NB4 (cell line): ENCODE measurements around the gene SUN5.
A peak's percentile ranks its signal among the peaks of the same experiment; 100 is the strongest.
"Not testable (repeated sequence)": the region's sequence is repeated elsewhere in the genome, so short reads cannot be mapped to it uniquely, and the experiment has no call there.

Experiments
- DNase-seq: peaks from one replicate; pipeline ENCODE4 v3.0.0; 2010; ENCODE audit warnings: low read depth
- H3K4me3 ChIP-seq: one replicate; pipeline ENCODE4 v1.5.1; 2011; ENCODE audit warnings: mild to moderate bottlenecking, low read depth, low read length, moderate library complexity
- MAX ChIP-seq: IDR thresholded peaks from 2 replicates; pipeline ENCODE4 v1.6.1; 2011; ENCODE audit warnings: low read depth, low read length
- MYC ChIP-seq: IDR thresholded peaks from 2 replicates; pipeline ENCODE4 v1.6.1; 2011; ENCODE audit warnings: low read depth, low read length
- POLR2A ChIP-seq: IDR thresholded peaks from 2 replicates; pipeline ENCODE4 v1.6.1; 2011; ENCODE audit warnings: mild to moderate bottlenecking; ENCODE audit not compliant: insufficient read length; ENCODE audit errors: extremely low read depth
- TF ChIP-seq, protein P1 (sequence below): IDR thresholded peaks from one replicate; pipeline ENCODE4 v1.5.1; 2012; ENCODE audit warnings: low read depth, low read length

The SUN5 gene

DNA sequence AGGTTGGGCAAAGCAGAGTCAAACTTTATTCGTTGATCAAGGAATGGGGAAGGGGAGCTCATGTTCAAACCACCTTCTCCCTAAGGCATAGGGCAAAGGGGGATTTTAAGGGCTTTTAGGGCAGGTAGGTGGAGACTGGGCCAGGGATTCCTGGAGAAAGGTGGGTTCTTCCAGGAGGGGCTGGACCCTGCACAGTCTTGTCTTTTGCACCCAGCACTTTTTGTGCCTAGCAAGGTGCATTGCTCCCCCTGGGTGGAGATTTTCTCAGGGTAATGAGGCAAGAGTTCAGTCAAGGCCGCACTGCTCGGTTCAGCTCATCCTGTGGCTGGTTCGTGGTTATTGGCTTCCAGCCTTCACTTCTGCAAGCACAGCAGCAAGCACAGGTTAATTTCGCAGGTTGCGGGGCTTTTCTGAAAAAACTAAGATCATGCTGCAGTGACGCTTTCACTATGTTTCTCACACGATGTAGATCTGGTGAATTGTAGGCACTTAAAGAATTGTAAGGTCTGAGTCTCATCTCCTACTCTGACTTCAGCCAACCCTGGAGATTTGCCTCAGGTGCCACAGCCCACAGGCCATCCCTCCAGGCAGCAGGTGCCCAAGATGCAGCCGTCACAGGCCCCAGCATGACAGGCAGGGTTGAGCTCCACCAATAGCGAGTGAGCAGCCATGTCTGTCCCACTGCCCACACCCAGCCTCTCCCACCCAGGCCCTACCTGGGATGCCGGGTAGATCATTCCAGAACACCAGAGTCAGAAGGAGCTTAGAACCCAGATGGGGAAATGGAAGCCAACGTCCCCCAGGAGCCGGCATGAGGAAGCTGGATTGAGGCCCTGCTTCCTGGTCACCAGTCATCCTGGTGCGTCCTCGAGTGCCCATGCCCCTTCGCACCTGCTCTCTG, 37.1 kb downstream of the SUN5 start:
- DNase-seq, result peak; percentile 68
- no peak for TF ChIP-seq MYC
- no peak overlapping the region for H3K4me3 ChIP-seq

DNA sequence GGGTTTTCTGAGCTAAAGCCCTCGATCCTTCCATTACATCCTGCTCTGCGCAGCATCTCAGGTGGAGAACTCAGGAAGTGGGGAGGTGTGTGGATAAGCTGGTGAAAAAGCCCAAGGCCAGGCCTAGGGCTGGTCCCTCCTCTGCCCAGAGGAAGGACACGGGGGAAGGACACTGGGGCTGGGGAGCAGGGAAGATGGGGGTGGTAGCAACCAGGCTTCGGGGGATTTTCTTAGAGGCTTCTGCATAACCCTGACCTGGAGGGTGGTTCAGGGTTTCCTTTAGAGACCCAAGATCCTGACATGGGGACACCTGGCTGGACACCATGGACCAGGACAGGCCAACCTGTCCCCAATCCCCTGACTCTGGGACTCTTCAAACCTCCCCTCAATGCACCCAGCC, 37.9 kb downstream of the SUN5 start:
- no peak for DNase-seq
- H3K4me3 ChIP-seq, result no peak overlapping the region
- TF ChIP-seq MAX (no peak), MYC (no peak), POLR2A (no peak)
- TF ChIP-seq, protein P1, sequence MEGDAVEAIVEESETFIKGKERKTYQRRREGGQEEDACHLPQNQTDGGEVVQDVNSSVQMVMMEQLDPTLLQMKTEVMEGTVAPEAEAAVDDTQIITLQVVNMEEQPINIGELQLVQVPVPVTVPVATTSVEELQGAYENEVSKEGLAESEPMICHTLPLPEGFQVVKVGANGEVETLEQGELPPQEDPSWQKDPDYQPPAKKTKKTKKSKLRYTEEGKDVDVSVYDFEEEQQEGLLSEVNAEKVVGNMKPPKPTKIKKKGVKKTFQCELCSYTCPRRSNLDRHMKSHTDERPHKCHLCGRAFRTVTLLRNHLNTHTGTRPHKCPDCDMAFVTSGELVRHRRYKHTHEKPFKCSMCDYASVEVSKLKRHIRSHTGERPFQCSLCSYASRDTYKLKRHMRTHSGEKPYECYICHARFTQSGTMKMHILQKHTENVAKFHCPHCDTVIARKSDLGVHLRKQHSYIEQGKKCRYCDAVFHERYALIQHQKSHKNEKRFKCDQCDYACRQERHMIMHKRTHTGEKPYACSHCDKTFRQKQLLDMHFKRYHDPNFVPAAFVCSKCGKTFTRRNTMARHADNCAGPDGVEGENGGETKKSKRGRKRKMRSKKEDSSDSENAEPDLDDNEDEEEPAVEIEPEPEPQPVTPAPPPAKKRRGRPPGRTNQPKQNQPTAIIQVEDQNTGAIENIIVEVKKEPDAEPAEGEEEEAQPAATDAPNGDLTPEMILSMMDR, result no peak

DNA sequence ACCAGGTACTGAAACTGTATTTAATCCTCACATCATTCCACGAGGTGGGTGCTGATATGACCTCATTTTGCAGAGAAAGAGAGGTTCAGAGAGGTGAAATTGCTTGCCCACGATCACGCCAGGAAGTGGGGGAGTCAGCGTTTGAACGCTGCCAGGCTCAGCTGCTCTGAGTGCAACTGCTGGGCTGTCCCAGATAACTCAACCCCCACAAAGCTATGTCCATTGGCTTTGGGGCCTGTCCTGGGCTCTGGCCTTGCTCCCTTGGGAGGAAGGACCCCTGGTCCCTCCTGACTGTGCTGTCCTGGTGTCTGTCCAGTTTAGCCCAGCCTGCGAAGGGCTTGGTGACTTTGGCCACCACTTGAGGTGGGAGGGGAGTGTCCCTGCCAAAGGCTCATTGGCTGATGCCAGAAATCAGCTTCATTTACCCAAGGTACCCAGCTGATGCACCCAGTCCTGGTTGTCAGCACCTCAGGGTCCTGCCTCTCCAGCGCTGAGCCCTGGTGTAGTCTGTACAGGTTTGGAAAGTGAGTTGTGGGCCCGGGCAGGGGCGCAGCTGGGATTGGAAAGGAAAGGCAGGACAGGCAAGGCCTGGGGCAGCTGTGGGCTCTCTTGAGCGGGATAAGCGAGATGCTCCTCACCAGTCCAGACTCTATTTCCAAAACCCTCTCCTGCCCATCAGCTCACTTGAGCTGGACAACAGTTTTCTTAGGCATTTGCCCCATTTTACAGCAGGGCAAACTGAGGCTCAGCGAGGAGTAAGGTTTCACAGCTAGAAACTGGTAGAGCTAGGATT, 38.5 kb downstream of the SUN5 start:
- no peak for TF ChIP-seq POLR2A
- no peak; the same call in 1 of the 2 replicates for TF ChIP-seq MYC
- no peak for TF ChIP-seq MAX
- TF ChIP-seq, protein P1, result no peak
- DNase-seq, result peak; percentile 50
- H3K4me3 ChIP-seq, result no peak overlapping the region

DNA sequence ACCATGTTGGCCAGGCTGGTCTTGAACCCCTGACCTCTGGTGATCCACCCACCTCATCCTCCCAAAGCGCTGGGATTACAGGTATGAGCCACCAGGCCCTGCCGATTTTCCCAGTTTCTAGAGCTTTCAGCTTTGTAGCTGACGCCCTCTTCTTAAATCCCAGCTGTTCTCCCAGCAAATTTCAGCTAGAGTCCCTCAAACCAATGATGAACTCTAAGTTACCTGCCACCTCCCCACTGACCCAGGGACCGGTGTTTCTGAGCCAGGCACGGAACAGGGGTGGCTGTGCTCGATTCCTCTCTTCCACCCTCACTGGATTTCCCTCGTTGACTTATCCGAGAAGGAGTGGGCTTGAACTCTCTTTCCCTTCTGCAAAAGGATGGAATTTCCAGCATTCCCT, 39.1 kb downstream of the SUN5 start:
- no peak overlapping the region for H3K4me3 ChIP-seq
- TF ChIP-seq POLR2A (no peak), MAX (no peak)
- TF ChIP-seq, protein P1, result no peak

GRCh38 chr20:32964575-32964974, 39.7 kb downstream of the SUN5 start:
- DNase-seq, result no peak
- H3K4me3 ChIP-seq, result no peak overlapping the region
- TF ChIP-seq, protein P1, result no peak
- TF ChIP-seq MYC (no peak), POLR2A (no peak), MAX (no peak)

More for the DNA sequence above, 39.1 kb downstream of the SUN5 start:
- DNase-seq, result no peak

- DNase-seq, result no peak
- no peak for TF ChIP-seq MAX
- no peak for TF ChIP-seq POLR2A
- TF ChIP-seq MYC, result no peak
- TF ChIP-seq, protein P1, result no peak
- no peak overlapping the region for H3K4me3 ChIP-seq
Observed at GRCh38 chr20:32963176-32963575, 41.1 kb downstream of the SUN5 start.

- not testable (repeated sequence) for H3K4me3 ChIP-seq, DNase-seq
Observed at GRCh38 chr20:32962646-32963045, 41.6 kb downstream of the SUN5 start.
